T1000 (cell line): ENCODE data around the gene PHACTR1.

Experiments
- DNase-seq: peaks from one replicate; lab custom pipeline; 2025; ENCODE audit warnings: mixed read lengths; lab: John Stamatoyannopoulos, UW

Gene PHACTR1

DNA sequence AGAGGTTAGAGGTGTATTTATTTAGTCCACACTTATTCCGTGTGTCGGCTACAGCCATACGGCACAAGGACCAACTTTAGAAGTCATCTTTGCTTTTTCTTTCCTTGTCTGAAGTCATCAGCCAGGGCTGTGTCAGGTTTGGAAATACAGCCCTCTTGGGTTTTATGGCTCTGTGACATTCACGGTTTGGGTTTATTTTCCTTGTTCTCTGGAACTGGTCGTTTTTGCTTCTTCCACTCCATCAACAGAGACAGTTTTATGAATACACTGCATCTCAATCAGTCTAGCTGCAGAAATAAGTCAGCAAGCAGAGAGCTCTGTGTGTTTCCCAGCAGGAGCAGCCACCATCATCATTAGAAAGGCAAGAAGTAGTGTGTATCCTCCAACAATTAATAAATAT, 479.2 kb downstream of the PHACTR1 start:
- DNase-seq = no peak

DNA sequence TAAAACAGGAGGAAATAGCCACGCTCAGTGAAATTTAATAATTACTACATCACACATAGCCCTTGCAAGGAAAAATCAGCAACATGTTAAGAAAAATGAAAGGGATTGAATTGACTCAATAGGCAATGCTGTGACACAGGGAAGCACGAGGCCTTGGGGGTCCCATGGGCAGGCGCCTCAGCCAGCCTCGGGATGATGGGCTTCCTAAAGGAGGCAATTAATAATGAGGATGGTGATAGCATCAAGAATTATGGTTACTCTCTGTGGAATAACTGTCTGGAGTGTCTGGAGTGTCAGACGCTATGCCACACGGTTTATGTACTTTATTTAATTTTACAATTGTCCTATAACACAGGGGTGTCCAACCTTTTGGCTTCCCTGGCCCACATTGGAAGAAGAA, 481.6 kb downstream of the PHACTR1 start:
- DNase-seq = no peak

DNA sequence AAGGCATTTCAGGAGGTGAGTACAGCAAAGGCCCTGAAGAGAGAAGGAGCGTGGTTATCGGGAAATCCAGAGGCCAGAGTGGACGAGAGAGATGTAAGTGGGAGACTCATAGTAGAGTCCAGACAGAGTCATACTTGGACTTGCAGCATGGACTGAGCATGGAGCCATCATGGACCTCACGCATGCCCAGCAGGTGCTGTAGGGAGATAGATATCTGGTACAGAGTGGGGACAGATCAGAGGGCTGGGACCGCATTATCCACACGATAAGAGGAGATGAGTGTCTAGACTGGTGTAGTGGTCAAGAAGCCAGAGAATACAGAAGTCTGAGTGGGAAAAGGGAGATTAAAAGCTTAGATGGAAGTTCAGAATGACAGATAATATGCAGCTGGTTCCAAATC, 484.8 kb downstream of the PHACTR1 start:
- no peak for DNase-seq

DNA sequence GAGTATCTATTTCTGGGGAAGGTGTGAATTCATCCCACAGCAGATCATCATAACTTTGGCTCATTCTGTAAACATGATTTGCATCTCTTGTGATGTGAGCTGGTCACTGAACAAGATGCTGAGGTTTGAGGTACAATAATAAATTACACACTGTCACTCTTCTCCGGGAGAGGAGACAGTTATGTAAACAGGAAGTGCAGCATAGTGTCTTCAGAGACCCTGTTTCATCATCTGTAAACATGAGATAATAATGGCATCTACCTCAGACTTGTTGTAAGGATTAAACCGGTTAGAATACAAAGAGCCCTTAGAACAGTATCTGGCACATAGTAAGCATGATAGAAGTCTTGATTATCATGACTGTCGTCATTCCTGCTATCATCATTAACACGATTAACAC, 486.6 kb downstream of the PHACTR1 start:
- no peak for DNase-seq

DNA sequence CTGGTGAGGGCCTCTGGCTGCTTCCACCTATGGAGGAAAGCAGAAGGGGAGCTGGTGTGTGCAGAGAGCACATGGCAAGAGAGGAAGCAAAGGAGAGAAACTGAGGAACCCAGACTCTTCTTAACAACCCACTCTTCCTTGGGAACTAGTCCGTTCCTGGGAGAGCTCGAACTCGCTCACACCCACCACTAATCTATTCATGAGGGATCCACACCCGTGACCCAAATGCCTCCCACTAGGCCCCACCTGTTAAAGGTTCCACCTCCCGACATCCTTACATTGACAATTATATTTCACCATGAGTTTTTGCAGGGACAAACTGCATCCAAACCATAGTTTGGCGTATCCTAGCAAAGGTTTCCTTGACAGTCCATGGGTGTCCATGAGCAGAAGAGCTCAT, 488.5 kb downstream of the PHACTR1 start:
- DNase-seq = no peak

DNA sequence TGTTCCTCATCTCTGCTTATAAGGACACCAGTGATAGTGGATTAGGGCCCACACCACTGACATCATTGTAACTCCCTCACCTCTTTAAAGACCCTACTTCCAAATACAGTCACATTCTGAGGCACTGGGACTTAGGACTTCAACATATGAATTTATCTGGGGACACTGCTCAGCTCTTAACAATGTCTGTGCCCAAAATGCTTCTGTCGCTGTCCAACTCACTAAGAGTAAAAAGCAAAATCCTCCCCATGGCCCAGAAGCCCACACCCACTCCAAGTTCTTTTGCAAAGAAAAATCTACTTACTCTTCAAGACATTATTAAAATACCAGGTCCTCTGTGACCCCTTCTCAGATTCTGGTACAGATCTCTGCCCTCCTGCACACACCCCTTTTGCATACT, 495.5 kb downstream of the PHACTR1 start:
- DNase-seq = no peak

DNA sequence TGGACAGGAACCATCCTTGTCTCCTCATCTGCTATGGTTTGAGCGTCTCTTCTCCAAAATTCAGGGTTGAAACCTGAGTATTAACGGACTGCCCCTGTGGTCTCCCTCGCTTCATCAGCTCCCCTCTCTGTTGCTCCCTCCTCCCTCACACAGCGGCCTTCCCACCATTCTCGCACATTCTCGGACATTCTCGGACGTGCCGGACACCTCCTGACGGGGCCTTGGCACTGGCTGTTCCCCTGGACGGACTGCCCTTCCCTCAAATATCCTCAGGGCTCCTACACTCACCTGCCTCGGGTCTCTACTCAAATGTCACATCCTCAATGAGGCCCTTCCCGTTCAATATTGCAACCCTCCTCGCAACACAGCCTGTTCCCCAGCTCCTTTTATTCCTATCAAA, 496.0 kb downstream of the PHACTR1 start:
- no peak for DNase-seq

DNA sequence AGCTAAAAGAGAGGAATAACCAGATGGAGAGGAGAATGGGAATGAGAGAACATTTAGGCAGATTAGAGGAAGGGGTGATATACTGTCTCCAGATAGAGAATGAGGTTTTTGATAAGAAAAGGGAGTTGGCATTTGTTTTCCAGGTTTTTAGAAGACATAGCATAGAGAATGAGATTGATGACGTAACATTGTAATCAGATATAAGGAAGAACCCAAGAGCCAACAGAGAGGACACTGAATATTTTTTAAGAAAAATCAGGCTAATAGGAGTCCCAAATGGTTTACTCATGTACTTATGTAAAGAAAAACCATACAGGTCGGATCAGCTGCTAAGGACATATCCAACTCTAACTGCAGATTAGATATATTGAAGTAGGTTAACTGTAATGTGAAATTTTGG, 498.8 kb downstream of the PHACTR1 start:
- no peak for DNase-seq

DNA sequence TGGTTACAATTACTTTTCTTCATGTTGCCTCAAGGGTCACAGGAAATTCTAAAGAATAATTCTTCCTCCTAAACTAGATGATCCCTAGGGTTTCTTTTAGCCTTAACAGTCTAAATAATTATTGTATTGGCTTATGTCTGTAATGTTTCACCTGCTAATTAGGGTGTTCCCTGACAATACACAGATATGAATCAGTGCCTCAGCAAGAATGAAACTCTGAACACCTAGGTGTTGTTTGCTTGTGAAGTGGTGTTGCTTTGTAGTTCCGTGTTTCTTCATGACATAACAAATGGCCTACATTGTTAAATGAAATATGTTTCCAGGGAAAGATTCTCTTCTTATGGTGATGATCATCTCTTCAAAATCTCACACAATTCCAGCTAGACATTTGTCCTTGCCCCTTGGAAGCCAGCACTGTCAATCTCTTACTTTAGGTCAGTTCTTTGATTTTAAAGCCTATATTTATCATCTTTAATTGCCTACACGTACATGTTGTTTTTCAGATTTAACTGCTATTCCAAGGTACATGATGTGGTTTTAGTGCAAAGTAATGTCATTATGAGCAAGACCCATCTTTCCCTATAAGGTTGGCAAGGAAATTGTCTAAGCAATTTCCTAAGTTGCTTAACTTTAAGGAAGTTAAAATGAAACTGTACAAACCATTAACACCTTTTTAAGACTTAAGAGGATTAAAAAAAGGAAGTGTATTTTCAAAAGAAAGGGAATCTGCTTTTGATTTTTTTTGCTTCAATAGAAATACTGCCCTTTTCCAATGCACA, 499.9 kb downstream of the PHACTR1 start:
- no peak for DNase-seq

DNA sequence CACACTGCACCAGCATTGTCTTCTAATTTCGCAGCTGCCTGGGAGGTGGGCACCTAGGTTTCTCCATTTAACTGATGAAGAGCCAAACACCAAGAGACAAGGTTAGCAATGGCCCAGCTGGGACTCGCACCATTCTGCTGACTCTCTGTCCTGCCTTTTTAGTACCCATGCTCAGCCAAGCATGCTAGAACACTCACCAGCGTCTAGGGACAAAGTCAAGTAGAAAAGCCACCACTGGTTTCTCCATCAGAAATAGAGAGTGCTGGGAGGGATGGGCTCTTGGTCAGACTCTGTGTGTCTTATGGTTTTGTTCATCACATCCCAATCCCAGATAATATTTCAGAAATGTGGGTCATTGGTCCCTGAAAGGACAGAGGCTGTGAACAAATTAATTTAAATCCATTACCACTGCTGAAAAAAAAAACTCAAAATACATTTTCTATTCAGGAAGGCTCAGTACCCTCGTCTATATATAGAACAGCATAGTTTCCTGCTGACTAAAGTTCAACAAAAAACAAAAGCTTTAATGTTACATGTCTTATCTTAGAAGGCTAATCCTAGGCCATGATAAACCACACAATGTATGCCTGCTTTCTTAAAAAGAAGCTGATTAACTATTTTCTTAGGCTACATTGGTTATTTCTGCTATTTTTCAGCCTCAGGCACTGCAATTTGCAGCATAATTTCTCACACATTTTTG, 500.8 kb downstream of the PHACTR1 start:
- no peak for DNase-seq

DNA sequence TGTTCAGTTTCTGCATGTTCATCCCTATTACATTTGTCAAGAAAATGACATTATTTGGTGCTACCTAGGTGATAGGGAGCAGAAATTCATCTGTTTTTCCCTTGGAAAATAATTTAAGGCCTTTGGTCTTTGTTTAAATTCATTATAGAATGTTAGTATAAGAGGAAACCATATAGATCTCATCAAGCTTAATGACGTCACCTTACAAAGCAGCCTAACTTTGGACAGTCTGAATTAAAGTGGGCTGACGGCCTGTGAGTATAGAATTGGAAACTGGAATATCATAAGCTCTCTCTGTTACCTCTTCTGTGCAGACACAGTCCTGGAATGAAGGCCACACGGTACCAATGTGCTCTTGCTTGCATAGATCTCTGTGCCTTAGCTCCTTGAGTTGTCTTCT, 503.7 kb downstream of the PHACTR1 start:
- DNase-seq = no peak

DNA sequence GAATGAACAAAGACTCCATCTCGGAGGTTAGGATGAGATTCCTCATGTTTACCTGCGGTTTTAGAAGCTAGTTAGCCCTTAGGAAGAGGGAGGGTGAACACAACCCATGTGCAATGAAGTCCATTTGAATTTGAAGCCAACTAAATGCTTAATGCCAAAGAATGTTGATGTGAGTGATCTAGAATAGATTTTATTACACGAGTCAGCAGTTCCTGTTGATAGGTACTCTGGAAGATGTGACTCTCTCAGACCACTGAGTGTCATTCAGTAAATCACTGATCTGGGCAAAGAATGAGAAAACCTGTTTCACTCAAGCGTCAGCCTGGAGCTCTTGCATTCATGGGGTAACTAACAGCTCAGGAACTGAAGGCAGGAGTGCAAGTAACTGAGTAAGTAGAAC, 505.5 kb downstream of the PHACTR1 start:
- no peak for DNase-seq

DNA sequence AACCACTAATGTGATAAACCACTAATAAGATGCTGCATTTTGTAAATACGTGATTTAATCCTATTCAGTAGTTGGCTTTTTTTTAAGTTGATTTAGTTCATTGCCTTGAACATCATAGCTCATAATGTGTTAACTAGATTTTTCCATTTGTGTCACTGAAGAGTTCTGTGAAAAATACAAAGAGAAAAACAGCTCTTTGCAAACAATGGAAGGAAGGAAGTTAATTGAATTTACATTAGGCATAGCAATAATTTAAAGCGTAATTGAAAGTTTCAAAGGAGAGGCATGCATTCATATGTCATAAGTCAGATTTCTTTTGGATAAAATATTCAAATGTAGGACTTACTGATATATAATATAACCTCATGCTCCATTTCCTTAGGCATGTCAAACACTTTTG, 509.5 kb downstream of the PHACTR1 start:
- DNase-seq = no peak

DNA sequence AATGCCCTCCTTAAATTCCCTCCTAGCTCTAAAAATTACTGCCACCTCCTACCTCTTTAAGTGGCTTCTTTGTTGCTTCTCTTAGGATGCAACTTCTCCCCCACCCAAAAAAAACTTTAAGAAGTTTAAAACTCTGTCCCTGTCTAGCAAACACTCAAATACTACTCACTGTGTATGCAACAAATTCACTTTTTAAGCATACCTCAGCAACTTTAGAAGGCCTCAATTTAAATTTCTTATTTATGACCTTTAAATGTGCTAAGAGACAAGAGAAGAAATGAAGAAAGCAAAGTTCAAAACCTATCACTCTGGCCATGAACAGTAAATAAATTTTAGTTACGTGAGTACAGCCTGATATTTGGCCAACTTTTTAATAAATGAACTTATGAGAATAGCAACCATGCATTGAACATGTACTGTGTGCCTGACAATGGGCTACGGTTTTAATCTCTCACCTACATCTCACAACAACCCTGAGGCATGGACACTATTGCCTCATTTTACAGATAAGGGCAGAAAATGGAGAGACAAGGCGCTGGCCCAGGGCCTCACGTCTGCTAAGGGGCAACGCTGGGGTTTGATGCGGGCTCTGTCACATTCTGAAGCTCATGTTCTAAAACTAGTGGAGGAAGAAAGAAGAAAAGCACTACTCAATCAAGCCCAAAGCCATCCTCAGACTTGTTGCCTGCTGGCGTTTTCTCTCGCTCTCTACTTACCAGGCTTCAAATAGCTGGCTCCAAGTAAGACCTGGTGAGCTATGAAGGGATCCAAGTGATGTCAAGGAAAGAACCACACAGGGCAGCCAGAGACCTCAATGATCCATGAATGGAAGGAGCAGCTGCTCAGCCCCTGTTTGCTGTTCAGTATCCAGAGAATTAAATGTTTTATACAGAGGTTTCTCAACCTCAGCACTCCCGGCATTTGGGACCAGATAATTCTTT, 512.0 kb downstream of the PHACTR1 start:
- DNase-seq = no peak

DNA sequence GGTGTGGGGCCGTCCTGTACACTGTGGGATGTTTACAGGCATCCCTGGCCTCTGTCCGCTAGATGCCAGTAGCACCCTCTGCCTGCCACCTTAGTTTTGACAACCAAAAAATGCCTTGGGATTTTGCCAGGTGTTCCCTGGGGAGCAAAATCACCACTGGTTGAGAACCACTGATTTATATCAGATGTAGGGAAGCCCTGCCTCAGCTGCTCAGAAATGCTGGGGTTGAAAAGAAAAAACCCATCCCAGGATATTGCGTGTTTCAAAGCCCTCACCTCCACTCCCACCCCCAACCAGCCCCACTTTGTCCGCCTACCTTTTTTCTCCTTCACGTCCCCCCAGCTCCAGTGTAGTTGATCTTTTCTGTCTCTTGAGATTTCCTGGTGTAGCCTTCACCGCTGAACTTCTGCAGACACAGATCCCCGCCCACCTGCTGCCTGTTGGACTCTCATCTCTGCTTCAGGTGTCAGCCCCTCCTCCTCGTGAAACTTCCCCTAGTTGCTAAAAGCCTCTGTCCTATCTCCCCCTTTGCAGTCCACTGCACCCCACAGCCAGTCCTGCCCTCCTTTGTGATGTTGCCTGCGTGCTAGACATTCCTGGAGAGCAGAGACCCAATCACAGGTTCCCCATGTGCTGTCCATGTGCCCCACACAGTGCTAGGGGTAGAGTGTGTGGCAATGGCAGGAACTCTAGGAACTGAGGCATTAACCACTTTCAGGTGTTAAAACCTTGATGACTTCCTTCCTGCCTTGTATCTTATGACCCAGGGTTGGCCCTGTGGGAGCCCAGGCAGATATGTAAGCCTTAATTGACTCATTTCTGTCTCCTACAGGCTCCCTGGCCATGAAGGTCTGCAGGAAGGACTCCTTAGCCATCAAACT, 512.9 kb downstream of the PHACTR1 start:
- DNase-seq = no peak

DNA sequence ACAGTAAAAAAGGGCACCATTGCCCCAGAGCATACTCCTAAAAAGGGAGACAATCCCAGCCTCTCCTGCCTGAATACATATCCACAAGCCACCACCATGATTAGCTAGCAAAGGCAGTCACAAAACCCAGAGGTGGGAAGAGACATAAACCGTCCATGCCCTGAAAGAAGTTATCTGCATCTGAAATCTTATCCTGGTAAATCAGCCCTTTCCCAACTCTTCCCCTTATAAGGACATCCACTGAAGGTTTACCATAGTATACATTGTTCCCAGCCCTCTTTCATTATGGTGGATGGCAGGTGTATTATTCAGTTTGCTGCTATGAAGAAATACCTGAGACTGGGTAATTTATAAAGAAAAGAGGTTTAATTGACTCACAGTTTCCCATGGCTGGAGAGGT, 516.5 kb downstream of the PHACTR1 start:
- DNase-seq = no peak

DNA sequence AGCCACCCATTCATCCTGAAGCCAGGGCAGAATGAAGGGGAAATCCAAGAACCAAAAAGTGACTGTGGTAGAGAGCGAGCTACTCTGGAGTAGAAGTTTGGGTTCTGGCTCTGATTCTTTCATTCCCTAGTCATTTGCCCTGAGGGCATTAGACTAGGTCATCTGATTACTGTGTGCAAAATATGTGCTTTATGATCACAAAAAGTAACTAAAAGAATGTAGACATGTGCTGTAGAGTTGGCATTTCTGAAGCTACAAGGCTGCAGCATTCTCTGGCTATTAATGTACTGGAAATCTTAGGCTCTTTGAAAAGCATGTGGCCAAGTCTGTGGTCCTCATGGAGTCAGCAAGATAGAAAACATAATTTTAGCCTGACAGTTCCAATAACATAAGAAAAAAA, 517.6 kb downstream of the PHACTR1 start:
- no peak for DNase-seq

DNA sequence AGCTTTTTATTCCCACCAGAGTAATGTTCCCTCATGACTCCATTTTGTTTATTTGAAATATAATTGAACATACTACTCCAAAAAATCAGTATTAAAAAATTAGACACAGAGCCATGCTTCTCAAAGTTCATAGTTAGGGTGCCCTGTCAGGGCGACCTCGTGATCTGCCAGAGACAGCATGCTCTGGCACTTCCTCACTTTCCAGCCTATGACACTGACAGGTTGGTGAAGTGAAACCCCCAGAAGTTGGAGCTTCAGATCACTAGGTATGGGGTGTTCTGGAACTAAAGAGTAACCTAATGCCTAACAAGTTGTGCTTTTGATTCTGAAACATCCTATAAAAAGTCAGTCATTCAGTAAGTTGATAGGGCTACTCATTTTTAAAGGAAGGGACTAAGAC, 518.8 kb downstream of the PHACTR1 start:
- no peak for DNase-seq

DNA sequence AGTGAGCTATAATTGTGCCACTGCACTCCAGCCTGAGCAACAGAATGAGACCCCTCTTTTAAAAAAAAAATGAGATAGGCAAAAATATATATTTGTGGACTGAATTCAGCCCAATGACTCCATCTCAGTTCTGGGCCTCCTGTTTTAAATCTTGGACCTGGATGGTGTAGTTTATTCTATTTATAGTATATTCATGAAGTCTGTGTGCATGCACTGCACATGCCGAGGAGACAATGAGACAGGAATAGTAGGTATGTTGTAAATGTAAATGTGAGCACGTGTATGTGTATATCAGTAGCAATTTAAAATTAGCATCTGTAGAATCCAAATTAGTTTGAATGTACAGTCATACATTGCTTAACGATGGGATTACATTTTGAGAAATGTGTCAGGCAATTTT, 520.8 kb downstream of the PHACTR1 start:
- DNase-seq = no peak

DNA sequence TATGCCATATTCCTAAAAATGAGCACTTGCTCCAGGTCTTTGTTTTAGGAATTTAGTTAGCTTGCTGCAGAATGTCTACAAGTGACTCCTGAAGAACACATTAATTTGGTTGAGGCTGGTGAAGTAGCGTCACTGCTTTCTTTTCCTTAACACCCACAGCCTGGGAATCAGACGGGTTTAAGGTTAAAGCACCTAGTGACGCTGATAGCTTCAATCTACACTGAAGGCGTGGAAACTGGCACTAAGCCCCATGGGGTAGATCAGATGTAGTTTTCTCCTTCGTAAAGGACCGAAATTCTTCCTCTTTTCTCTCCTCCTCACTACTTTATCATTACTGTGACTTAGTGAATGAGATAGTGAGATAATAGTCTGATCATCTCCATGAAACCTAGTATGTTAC, 521.5 kb downstream of the PHACTR1 start:
- no peak for DNase-seq

DNA sequence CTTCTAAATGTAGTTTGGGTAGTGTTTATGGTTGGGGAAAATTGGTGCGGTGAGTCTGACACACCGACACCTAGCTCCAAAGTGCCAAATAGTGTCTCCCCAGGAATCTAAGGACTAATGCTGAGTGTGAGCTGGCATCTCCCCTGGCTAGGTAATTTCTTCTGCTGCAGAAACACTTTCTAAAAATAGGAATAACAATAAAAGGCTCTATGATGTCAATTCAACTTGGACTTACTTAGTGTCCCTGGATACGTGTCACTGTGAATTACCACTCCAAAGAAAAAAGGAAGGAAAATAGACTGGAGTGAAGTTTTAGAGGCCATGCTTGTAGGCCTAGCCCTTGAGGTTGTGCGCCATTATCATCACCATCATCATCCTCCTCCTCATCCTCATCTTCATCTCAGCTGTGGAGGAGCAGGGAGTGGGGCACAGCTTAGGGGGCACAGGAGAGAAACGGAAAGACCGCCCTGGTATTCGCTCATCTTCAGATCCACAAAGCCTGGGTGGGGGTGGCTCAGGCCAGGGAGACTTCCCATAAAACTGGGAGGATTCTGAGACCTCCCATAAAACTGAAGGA, 522.2 kb downstream of the PHACTR1 start:
- DNase-seq = no peak
